Mucosa of descending colon (tissue), 3 donors: ENCODE results near the gene MEGF6. TPM values are rescaled to one million over a fixed set of nuclear protein-coding genes. Genes with fewer than 3 reads are reported as not detected.

Experiments
- ATAC-seq: fragments of 200-7000 bp; cut with Tn5 transposase; one replicate; pipeline ENCODE4 v1.9.1; 2020; ENCODE audit warnings: mild to moderate bottlenecking, moderate library complexity
- DNase-seq, 3 donors: peaks; one replicate each; pipeline ENCODE4 v3.0.0-alpha.2; 2020
- H3K36me3 ChIP-seq: fragments of 200-600 bp; one replicate; pipeline ENCODE4 v1.8.0; 2021; ENCODE audit warnings: low read depth, mild to moderate bottlenecking
- H3K4me1 ChIP-seq: fragments of 200-600 bp; one replicate; pipeline ENCODE4 v1.8.0; 2021; ENCODE audit warnings: low read depth, mild to moderate bottlenecking
- H3K4me3 ChIP-seq: fragments of 200-600 bp; one replicate; pipeline ENCODE4 v1.8.0; 2021; ENCODE audit warnings: mild to moderate bottlenecking
- H3K9me3 ChIP-seq: fragments of 200-600 bp; one replicate; pipeline ENCODE4 v1.8.0; 2021; ENCODE audit warnings: mild to moderate bottlenecking
- intact Hi-C, 2 donors: fragments of 100-400 bp; cut with DNase I in 1 of 2; cut with micrococcal nuclease in 1 of 2; formaldehyde crosslinking; loops; one replicate each; pipeline versions ENCODE4 v1.11.0 to v1.11.1; 2022; cut with DNase I, micrococcal nuclease
- total RNA-seq, 3 donors: library from RNA; stranded (reverse); fragmentation: NEBNext Ultra II Directional in 2 of 3; extraction: Animal tissue kit (Norgen Biotek cat#: 25700) in 2 of 3; gene quantifications; one replicate each; pipeline versions ENCODE4 v1.2.1 to v1.2.4, GENCODE V29; 2021 to 2023
- TF ChIP-seq, protein P1 (sequence below): fragments of 200-600 bp; IDR thresholded peaks from one replicate; pipeline ENCODE4 v1.8.0; 2022; ENCODE audit warnings: antibody characterized with exemption, mild to moderate bottlenecking
- donor health status: DM: no; HTN: no; CAD: no; lungs with moderate emphysema.
- donor health status: DM: no; HTN: no; CAD: no.
- donor health status: DM: no; HTN: yes; CAD: no.

The MEGF6 gene
- total RNA-seq, 3 donors from 2014 or later: 6.2 to 12.2 (median 8.5) TPM

GRCh38 chr1:3560981-3561380, 50.3 kb downstream of the MEGF6 start:
- TF ChIP-seq, protein P1, sequence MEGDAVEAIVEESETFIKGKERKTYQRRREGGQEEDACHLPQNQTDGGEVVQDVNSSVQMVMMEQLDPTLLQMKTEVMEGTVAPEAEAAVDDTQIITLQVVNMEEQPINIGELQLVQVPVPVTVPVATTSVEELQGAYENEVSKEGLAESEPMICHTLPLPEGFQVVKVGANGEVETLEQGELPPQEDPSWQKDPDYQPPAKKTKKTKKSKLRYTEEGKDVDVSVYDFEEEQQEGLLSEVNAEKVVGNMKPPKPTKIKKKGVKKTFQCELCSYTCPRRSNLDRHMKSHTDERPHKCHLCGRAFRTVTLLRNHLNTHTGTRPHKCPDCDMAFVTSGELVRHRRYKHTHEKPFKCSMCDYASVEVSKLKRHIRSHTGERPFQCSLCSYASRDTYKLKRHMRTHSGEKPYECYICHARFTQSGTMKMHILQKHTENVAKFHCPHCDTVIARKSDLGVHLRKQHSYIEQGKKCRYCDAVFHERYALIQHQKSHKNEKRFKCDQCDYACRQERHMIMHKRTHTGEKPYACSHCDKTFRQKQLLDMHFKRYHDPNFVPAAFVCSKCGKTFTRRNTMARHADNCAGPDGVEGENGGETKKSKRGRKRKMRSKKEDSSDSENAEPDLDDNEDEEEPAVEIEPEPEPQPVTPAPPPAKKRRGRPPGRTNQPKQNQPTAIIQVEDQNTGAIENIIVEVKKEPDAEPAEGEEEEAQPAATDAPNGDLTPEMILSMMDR: no peak
- no peaks in the 10 kb centered on the region for H3K4me1 ChIP-seq
- H3K9me3 ChIP-seq: no peaks in the 10 kb centered on the region
- ATAC-seq (no peak), DNase-seq (no peak)
- intact Hi-C loops: no loop called here
- H3K36me3 ChIP-seq: no peaks in the 10 kb centered on the region
- H3K4me3 ChIP-seq: no peak overlapping the region

DNA sequence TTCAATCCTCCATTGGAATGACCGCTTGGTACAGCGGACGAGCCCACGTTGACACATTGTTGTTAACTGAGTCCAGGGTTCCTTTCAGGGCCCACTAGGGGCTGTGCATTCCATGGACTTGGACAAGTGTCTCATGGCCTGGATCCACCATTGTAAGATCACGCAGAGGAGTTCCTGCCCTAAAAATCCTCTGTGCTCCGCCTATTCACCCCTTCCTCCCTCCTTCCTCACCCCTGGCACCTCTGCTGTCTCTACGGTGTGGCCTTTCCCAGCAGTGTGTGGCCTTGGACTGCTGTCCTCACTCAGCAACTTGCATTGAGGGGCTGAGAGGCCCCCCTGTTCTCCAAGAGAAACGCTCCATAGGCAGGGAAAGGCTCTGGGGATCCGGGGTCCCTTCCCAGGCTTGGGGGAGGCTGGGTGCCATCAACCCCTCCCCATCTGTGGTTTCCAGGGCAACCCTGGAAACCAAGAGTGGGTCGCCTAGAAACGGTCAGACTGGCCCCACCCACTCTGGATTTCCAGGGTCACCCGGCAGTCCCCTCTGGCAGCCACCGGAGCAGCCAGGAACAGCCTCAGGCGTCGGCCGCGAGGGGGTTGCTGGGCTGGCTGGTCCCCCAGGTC, 50.9 kb downstream of the MEGF6 start:
- DNase-seq (no peak), ATAC-seq (no peak)
- H3K9me3 ChIP-seq: no peaks in the 10 kb centered on the region
- intact Hi-C loops: no loop called here
- no peaks in the 10 kb centered on the region for H3K36me3 ChIP-seq
- TF ChIP-seq, protein P1: no peak
- no peaks in the 10 kb centered on the region for H3K4me1 ChIP-seq
- H3K4me3 ChIP-seq: no peak overlapping the region

DNA sequence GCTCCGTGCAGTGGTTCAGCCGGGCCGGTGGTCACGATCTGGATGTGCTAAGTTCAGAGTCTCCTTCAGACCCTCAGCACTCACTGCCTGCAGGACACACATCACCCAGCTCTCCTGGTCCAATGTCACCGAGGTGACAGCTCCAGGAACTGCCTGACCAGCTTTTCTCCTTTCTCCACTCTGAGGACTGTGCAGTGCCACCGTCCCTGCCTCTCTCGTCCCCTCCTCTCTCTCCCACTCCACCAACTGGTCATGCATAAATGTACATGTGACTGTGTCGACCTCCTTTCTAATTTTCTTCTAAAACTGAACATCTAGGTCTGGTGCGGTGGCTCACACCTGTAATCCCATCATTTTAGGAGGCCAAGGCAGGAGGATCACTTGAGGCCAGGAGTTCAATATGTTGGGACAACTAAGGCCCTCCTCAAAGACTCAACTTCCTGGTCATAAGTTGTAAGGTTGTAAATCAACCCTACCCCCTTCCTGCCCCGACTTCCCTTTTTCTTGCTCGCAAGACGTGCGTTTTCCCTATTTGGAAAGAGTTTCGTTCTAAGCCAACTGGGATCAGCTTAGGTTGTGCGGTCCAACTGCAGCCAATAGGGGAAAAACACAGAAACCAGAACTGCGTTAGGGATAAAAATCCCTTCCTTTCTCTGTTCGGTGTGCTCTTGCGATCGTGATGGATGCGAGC, 53.1 kb downstream of the MEGF6 start:
- no peak overlapping the region for H3K4me3 ChIP-seq
- H3K9me3 ChIP-seq: no peaks in the 10 kb centered on the region
- intact Hi-C loops: no loop called here
- TF ChIP-seq, protein P1: no peak
- ATAC-seq (no peak), DNase-seq (no peak)
- no peaks in the 10 kb centered on the region for H3K36me3 ChIP-seq
- no peaks in the 10 kb centered on the region for H3K4me1 ChIP-seq

- no peak for DNase-seq
- no peak overlapping the region for H3K4me3 ChIP-seq
- intact Hi-C loops: no loop called here
- no peaks in the 10 kb centered on the region for H3K36me3 ChIP-seq
- ATAC-seq: no peak
- TF ChIP-seq, protein P1: no peak
- H3K4me1 ChIP-seq: no peaks in the 10 kb centered on the region
- no peaks in the 10 kb centered on the region for H3K9me3 ChIP-seq
These were observed 53.9 kb downstream of the MEGF6 start for GRCh38 chr1:3557366-3557765.

- TF ChIP-seq, protein P1: no peak
- Histone ChIP-seq H3K9me3 (no peaks in the 10 kb centered on the region), H3K4me3 (no peak overlapping the region), H3K36me3 (no peaks in the 10 kb centered on the region), H3K4me1 (no peaks in the 10 kb centered on the region)
- ATAC-seq: no peak
- intact Hi-C loops: no loop called here
- no peak for DNase-seq
These were observed 55.0 kb downstream of the MEGF6 start for GRCh38 chr1:3556336-3556735.
